ENCODE measurements around the gene SLC2A10.

DNA sequence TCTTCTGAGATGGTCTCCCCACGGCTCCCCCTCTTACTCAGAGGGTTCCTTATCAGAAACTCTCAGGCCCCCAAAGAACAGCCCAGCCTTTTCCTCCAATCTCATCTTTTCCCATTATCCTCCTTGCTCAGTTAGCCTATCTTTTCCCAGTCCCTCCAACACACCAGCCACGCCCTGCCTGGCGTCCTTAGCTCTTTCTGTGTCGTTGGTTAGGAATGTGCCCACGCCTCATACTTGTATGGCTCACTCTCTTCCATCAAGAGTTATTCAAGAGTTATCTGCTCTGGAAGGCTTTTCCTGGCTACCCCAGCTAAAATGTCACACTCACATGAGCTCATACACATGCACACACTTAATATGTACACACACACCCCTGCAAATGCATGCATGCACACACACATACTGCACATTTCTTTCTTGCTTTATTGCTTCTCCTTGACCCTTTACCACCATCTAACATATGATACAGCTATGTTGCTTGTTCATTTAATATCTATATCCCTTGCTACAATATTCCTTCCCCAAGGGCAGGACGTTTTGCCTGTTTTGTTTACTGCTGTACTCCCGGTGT lies 37.6 kb downstream of the SLC2A10 start:
- TF ChIP-seq, protein P1, sequence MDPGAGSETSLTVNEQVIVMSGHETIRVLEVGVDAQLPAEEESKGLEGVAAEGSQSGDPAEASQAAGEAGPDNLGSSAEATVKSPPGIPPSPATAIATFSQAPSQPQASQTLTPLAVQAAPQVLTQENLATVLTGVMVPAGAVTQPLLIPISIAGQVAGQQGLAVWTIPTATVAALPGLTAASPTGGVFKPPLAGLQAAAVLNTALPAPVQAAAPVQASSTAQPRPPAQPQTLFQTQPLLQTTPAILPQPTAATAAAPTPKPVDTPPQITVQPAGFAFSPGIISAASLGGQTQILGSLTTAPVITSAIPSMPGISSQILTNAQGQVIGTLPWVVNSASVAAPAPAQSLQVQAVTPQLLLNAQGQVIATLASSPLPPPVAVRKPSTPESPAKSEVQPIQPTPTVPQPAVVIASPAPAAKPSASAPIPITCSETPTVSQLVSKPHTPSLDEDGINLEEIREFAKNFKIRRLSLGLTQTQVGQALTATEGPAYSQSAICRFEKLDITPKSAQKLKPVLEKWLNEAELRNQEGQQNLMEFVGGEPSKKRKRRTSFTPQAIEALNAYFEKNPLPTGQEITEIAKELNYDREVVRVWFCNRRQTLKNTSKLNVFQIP (CRISPR knock-in tag; IDR thresholded peaks at IDR 0.05; ENCODE audit: borderline replicate concordance, low read depth) = no peak
- TF ChIP-seq BACH2 (CRISPR knock-in tag; IDR thresholded peaks at IDR 0.05; ENCODE audit: borderline replicate concordance) (no peak), OSR1 (CRISPR knock-in tag; IDR thresholded peaks at IDR 0.05) (no peak), ZNF8 (CRISPR knock-in tag; IDR thresholded peaks at IDR 0.05) (no peak), GLIS3 (CRISPR knock-in tag; IDR thresholded peaks at IDR 0.05) (no peak), TOX (CRISPR knock-in tag; IDR thresholded peaks at IDR 0.05; ENCODE audit: borderline replicate concordance) (no peak), CREB5 (CRISPR knock-in tag; IDR thresholded peaks at IDR 0.05; ENCODE audit: low read depth) (no peak), ZFP3 (CRISPR knock-in tag; IDR thresholded peaks at IDR 0.05) (no peak), SNAI2 (CRISPR knock-in tag; IDR thresholded peaks at IDR 0.05) (no peak), ZFP30 (CRISPR knock-in tag; IDR thresholded peaks at IDR 0.05) (no peak), ARNTL (CRISPR knock-in tag; IDR thresholded peaks at IDR 0.05; ENCODE audit: borderline replicate concordance, low read depth) (no peak), CSRNP3 (CRISPR knock-in tag; IDR thresholded peaks at IDR 0.05) (no peak), RARB (CRISPR knock-in tag; IDR thresholded peaks at IDR 0.05) (no peak)
- TF ChIP-seq, protein P2, sequence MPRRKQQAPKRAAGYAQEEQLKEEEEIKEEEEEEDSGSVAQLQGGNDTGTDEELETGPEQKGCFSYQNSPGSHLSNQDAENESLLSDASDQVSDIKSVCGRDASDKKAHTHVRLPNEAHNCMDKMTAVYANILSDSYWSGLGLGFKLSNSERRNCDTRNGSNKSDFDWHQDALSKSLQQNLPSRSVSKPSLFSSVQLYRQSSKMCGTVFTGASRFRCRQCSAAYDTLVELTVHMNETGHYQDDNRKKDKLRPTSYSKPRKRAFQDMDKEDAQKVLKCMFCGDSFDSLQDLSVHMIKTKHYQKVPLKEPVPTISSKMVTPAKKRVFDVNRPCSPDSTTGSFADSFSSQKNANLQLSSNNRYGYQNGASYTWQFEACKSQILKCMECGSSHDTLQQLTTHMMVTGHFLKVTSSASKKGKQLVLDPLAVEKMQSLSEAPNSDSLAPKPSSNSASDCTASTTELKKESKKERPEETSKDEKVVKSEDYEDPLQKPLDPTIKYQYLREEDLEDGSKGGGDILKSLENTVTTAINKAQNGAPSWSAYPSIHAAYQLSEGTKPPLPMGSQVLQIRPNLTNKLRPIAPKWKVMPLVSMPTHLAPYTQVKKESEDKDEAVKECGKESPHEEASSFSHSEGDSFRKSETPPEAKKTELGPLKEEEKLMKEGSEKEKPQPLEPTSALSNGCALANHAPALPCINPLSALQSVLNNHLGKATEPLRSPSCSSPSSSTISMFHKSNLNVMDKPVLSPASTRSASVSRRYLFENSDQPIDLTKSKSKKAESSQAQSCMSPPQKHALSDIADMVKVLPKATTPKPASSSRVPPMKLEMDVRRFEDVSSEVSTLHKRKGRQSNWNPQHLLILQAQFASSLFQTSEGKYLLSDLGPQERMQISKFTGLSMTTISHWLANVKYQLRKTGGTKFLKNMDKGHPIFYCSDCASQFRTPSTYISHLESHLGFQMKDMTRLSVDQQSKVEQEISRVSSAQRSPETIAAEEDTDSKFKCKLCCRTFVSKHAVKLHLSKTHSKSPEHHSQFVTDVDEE (CRISPR knock-in tag; IDR thresholded peaks at IDR 0.05) = no peak

Data from SK-N-SH treated with all-trans-retinoic acid at 6 μM for 48 hours (cell line).